B cell (primary cell): ENCODE measurements around the gene SINHCAF. TPM values are rescaled to one million over a fixed set of nuclear protein-coding genes. Genes with fewer than 3 reads are reported as not detected.

ENCODE experiments used
- ATAC-seq: fragments of 200-7000 bp; cut with Tn5 transposase; one replicate; pipeline ENCODE4 v1.10.0; 2021; ENCODE audit warnings: low read depth, mild to moderate bottlenecking, moderate number of reproducible peaks, moderate library complexity
- CTCF ChIA-PET: fragments of 350-600 bp; sonication (Branson Sonifier 250); formaldehyde crosslinking; loops from one replicate; lab custom pipeline; 2021; ENCODE audit warnings: antibody characterized with exemption, inconsistent platforms; lab: Charles Lee
- POLR2A ChIA-PET: fragments of 350-600 bp; sonication (Branson Sonifier 250); formaldehyde crosslinking; loops from one replicate; lab custom pipeline; 2021; ENCODE audit warnings: antibody characterized with exemption; lab: Charles Lee
- DNase-seq: peaks from one replicate; pipeline ENCODE4 v3.0.0; 2013
- H2AFZ ChIP-seq: 2 replicates; pipeline ENCODE4 v1.6.1; 2012; ENCODE audit warnings: mild to moderate bottlenecking, low read depth, low read length; ENCODE audit not compliant: insufficient read depth, poor library complexity, severe bottlenecking
- H3K27ac ChIP-seq, 2 donors: 1 replicate in 1 of 2; 2 replicates in 1 of 2; pipeline ENCODE4 v1.5.1; 2012 to 2013; ENCODE audit warnings: low read length in 2 of 2, mild to moderate bottlenecking in 2 of 2, moderate library complexity in 1 of 2
- H3K27me3 ChIP-seq, 4 experiments: fragments of 200-600 bp in 1 of 4; sonication (generic) in 1 of 4; replicated peaks in 1 of 4; 1 replicate in 2 of 4; 2 replicates in 2 of 4; pipeline versions ENCODE4 v1.6.1 to v1.7.0; 2013 to 2016; ENCODE audit warnings: low read length in 3 of 4, mild to moderate bottlenecking in 2 of 4, mixed read lengths in 1 of 4, moderate library complexity in 1 of 4; ENCODE audit not compliant: insufficient read depth in 4 of 4, control insufficient read depth in 3 of 4; ENCODE audit errors: control extremely low read depth in 1 of 4
- H3K36me3 ChIP-seq, 2 experiments: replicated peaks in 1 of 2; 1 replicate in 1 of 2; 2 replicates in 1 of 2; pipeline versions ENCODE4 v1.6.1 to v1.7.1; 2013; ENCODE audit warnings: low read length in 1 of 2; ENCODE audit not compliant: insufficient read depth in 2 of 2, control insufficient read depth in 1 of 2; ENCODE audit errors: control extremely low read depth in 1 of 2, extremely low read depth in 1 of 2
- H3K4me1 ChIP-seq, 2 donors: fragments of 200-600 bp in 1 of 2; sonication (generic) in 1 of 2; 1 replicate in 1 of 2; 2 replicates in 1 of 2; pipeline versions ENCODE4 v1.5.1 to v1.6.1; 2013 to 2017; ENCODE audit warnings: low read length in 2 of 2; ENCODE audit not compliant: control insufficient read depth in 2 of 2, insufficient read depth in 2 of 2
- H3K4me2 ChIP-seq: replicated peaks from 2 replicates; pipeline ENCODE3; 2012; ENCODE audit warnings: mild to moderate bottlenecking, low read depth, low read length; ENCODE audit not compliant: poor library complexity, severe bottlenecking
- H3K4me3 ChIP-seq, 5 experiments: fragments of 200-600 bp in 1 of 5; sonication (generic) in 1 of 5; 1 replicate in 3 of 5; 2 replicates in 2 of 5; pipeline versions ENCODE4 v1.5.1 to v1.7.0; 2011 to 2016; ENCODE audit warnings: low read length in 4 of 5, mild to moderate bottlenecking in 4 of 5, low read depth in 2 of 5, control low read depth in 1 of 5, moderate library complexity in 1 of 5; ENCODE audit not compliant: insufficient read depth in 1 of 5; ENCODE audit errors: control extremely low read depth in 1 of 5, extremely low read depth in 1 of 5
- H3K79me2 ChIP-seq: fragments of 200-600 bp; sonication (generic); one replicate; pipeline ENCODE4 v1.6.0; 2016; ENCODE audit warnings: low read length; ENCODE audit not compliant: control insufficient read depth, insufficient read depth
- H3K9ac ChIP-seq: fragments of 200-600 bp; sonication (generic); 2 replicates; pipeline ENCODE4 v1.6.1; 2017; ENCODE audit warnings: mild to moderate bottlenecking, low read length, moderate library complexity
- H3K9me3 ChIP-seq, 3 donors: one replicate each; pipeline versions ENCODE4 v1.6.1 to v1.7.1; 2013; ENCODE audit warnings: low read length in 2 of 3; ENCODE audit not compliant: control insufficient read depth in 2 of 3, insufficient read depth in 1 of 3; ENCODE audit errors: control extremely low read depth in 1 of 3
- H4K20me1 ChIP-seq: 2 replicates; pipeline ENCODE4 v1.6.0; 2012; ENCODE audit warnings: mild to moderate bottlenecking, low read length; ENCODE audit not compliant: insufficient read depth, control insufficient read depth, poor library complexity, severe bottlenecking
- H3K27ac Mint-ChIP-seq: one replicate; pipeline ENCODE4 v1.8.0; 2021; ENCODE audit warnings: mixed read lengths
- H3K27me3 Mint-ChIP-seq: one replicate; pipeline ENCODE4 v1.8.0; 2021; ENCODE audit warnings: mixed read lengths
- H3K4me1 Mint-ChIP-seq: one replicate; pipeline ENCODE4 v1.8.0; 2021; ENCODE audit warnings: mixed read lengths
- H3K4me3 Mint-ChIP-seq: one replicate; pipeline ENCODE4 v1.8.0; 2021; ENCODE audit warnings: mixed read lengths
- H3K9me3 Mint-ChIP-seq: one replicate; pipeline ENCODE4 v1.8.0; 2022; ENCODE audit warnings: mixed read lengths; ENCODE audit not compliant: insufficient read depth
- CTCF ChIP-seq: fragments of 200-600 bp; IDR thresholded peaks from one replicate; pipeline ENCODE4 v1.8.0; 2022; ENCODE audit warnings: antibody characterized with exemption, mild to moderate bottlenecking
- EZH2 ChIP-seq: IDR thresholded peaks from 2 replicates; pipeline ENCODE4 v1.6.1; 2012; ENCODE audit warnings: borderline replicate concordance, low read depth, mild to moderate bottlenecking, moderate library complexity, low read length; ENCODE audit not compliant: insufficient read depth, poor library complexity, severe bottlenecking
- WGBS: methylation state at CpG from one replicate; pipeline ENCODE4 v1.1.5; 2013; ENCODE audit warnings: missing lambda C conversion rate; ENCODE audit not compliant: insufficient coverage; 5-methylcytosine and 5-hydroxymethylcytosine counted together
- intact Hi-C: fragments of 100-400 bp; cut with micrococcal nuclease; formaldehyde crosslinking; loops from one replicate; pipeline ENCODE4 v1.10.0; 2022
- polyA plus RNA-seq: library from polyadenylated mRNA; depleted of rRNA; stranded (reverse); fragments of >200 nt; gene quantifications from 2 replicates; pipeline ENCODE4 v1.2.3, GENCODE V29; 2012
- total RNA-seq, 2 donors: library from RNA; stranded (reverse); fragments of 120-200 nt in 1 of 2; gene quantifications; 1 replicate in 1 of 2; 2 replicates in 1 of 2; pipeline versions ENCODE4 v1.2.3 to v1.2.4, GENCODE V29; 2013 to 2022

The SINHCAF gene
- total and polyA plus RNA-seq, 2 donors (not counting 1 experiment from before 2014, with no cell fraction given): 43.5 to 129 TPM

GRCh38 chr12:31371256-31371620 lies 45.3 kb upstream of the SINHCAF start:
- no peak overlapping the region for H3K4me3 Mint-ChIP-seq

More at GRCh38 chr12:31371256-31371620, 45.3 kb upstream of the SINHCAF start:
- Histone ChIP-seq H4K20me1 (no peaks in the 10 kb centered on the region), H3K4me3 (no peak overlapping the region), H3K4me1 (no peaks in the 10 kb centered on the region), H3K27ac (no peak overlapping the region), H2AFZ (no peak overlapping the region), H3K9me3 (no peaks in the 10 kb centered on the region), H3K79me2 (no peaks in the 10 kb centered on the region), H3K27me3 (no peaks in the 10 kb centered on the region), H3K36me3 (no peaks in the 10 kb centered on the region), H3K9ac (no peak overlapping the region), H3K4me2 (no peak overlapping the region)
- Mint-ChIP-seq H3K27ac (no peak overlapping the region), H3K27me3 (no peaks in the 10 kb centered on the region), H3K4me1 (no peaks in the 10 kb centered on the region), H3K9me3 (no peaks in the 10 kb centered on the region)
- POLR2A ChIA-PET: no interaction called here
- 89% methylated on average over 2 of the region's 2 CpGs for WGBS
- ATAC-seq (no peak), DNase-seq (no peak)
- TF ChIP-seq EZH2 (no peak), CTCF (no peak)
- intact Hi-C loops: no loop called here
- CTCF ChIA-PET: no interaction called here
